ENCODE measurements around the gene GSAP. TPM values are rescaled to one million over a fixed set of nuclear protein-coding genes. Genes with fewer than 3 reads are reported as not detected.
"Not testable (repeated sequence)": the region's sequence is repeated elsewhere in the genome, so short reads cannot be mapped to it uniquely, and the experiment has no call there.

The GSAP gene
- 32.9 TPM for polyA plus RNA-seq

DNA sequence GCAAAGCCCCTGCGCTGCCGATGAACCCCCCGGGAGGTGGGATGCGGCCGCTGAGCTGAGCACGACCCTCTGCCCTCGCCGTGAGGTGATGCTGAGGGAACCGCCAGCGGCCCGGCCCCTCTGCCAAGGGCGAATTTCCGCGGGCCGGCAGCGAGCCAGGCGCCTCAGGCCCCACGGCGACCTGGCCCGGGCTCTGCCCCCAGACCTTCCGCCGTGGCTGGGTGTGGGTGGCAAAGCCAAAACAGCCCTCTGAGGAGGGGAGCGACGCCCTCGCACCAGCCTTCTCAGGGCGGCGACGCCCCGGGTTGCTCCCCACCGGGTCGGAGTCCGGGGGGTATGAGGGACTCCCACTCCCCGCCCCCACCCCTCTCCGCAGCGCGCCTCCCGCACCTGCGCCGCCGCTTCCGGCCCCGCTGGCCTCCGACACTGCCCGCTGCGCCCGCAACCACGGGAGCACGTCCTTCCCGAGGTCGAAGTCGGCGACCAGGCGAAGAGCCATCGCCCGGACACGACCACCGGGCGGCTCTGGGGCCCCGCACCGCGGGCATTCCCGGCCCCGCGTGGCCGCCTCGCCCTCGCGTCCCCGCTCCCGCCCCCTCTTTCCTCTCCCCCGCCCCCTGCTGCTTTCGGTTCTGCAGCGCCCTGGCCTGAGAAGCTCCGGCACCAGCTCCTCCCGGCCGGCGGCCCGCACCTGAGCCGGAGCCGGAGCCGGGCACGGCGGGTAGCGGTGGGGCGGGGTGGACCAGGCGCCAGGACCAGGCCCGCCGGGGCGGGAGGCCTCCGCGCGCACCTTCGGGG is at the start of gene GSAP:
GSAP (minus strand) TSS at position 527 of the 798 bp plus-strand sequence; CDS start at position 499, 28 bp downstream.
- peak within 1 kb of the TSS; percentile 85 to 96 (median 88) for H3K4me3 Mint-ChIP-seq
- no peaks in the 10 kb centered on the region for H3K9me3 Mint-ChIP-seq
- H3K4me1 Mint-ChIP-seq: peaks cover 42 to 61% (median 56%) of the 10 kb centered on the region in 3 donors
- peak within 1 kb of the TSS; percentile 89 to 97 (median 95) for H3K27ac Mint-ChIP-seq
- H3K36me3 Mint-ChIP-seq: no peaks in the 10 kb centered on the region
- no peaks in the 10 kb centered on the region for H3K27me3 Mint-ChIP-seq

DNA sequence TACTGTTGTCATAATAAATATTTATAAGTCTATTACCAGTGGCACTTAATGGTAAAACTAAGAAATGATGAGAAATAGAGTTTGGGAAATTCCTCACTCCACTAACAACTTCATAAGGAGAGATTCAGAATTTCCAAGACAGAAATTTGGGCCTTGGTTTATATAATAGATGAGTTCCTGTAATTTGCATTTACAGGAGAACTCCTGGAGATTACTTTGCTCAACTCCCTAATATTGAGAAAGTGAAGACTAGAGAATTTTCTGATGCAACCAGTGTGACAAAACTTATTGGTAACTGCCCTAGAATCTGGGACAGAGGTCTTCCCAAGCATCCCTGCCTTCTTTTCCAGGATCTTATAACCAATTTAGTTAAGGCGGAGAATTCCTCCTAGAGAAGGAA is 49.1 kb upstream of the GSAP start:
- peaks cover 0 to 2% (median 0%) of the 10 kb centered on the region in 3 donors for H3K9me3 Mint-ChIP-seq
- no peak overlapping the region for H3K4me3 Mint-ChIP-seq
- no peaks in the 10 kb centered on the region for H3K27me3 Mint-ChIP-seq
- peaks cover 17 to 34% (median 23%) of the 10 kb centered on the region in 3 donors for H3K4me1 Mint-ChIP-seq
- no peak overlapping the region for H3K27ac Mint-ChIP-seq
- peaks cover 2% of the 10 kb centered on the region for H3K36me3 Mint-ChIP-seq

GRCh38 chr7:77464589-77464988 is 48.4 kb upstream of the GSAP start:
- no peak overlapping the region for H3K4me3 Mint-ChIP-seq
- peaks cover 0 to 2% (median 0%) of the 10 kb centered on the region in 3 donors for H3K9me3 Mint-ChIP-seq
- H3K36me3 Mint-ChIP-seq: peaks cover 2% of the 10 kb centered on the region
- no peak overlapping the region for H3K27ac Mint-ChIP-seq
- peaks cover 17 to 34% (median 23%) of the 10 kb centered on the region in 3 donors for H3K4me1 Mint-ChIP-seq
- no peaks in the 10 kb centered on the region for H3K27me3 Mint-ChIP-seq

- H3K4me3 Mint-ChIP-seq: peak overlapping the region in 1 of 4 donors; percentile 9
- not testable (repeated sequence) for H3K27me3 Mint-ChIP-seq, H3K27ac Mint-ChIP-seq, H3K36me3 Mint-ChIP-seq, H3K9me3 Mint-ChIP-seq
- H3K4me1 Mint-ChIP-seq: peaks cover 17 to 34% (median 23%) of the 10 kb centered on the region in 3 donors
Observed at GRCh38 chr7:77463632-77464031, 47.5 kb upstream of the GSAP start.

DNA sequence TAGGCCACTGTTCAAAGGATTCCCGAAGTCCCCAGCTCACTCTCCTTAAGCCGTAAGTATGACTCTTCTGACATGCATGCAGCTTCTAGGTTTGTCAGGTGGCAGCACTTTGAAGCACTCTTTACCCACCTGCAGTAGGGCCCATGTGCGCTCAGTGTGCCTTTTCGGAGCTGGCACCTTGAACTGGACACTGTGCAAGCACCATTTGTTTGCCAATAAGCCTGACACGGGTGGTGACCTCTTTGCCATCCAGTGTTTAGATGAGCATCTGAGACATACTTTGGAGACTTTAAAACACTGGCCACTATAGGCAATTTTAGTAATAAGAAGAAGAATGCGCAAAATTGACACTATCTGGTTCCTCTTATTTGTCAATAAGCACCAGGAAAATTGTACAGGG is 45.7 kb upstream of the GSAP start:
- H3K9me3 Mint-ChIP-seq: peaks cover 0 to 2% (median 0%) of the 10 kb centered on the region in 3 donors
- H3K36me3 Mint-ChIP-seq: no peaks in the 10 kb centered on the region
- no peaks in the 10 kb centered on the region for H3K27me3 Mint-ChIP-seq
- peaks cover 17 to 30% (median 20%) of the 10 kb centered on the region in 3 donors for H3K4me1 Mint-ChIP-seq
- H3K4me3 Mint-ChIP-seq: no peak overlapping the region
- no peak overlapping the region for H3K27ac Mint-ChIP-seq

DNA sequence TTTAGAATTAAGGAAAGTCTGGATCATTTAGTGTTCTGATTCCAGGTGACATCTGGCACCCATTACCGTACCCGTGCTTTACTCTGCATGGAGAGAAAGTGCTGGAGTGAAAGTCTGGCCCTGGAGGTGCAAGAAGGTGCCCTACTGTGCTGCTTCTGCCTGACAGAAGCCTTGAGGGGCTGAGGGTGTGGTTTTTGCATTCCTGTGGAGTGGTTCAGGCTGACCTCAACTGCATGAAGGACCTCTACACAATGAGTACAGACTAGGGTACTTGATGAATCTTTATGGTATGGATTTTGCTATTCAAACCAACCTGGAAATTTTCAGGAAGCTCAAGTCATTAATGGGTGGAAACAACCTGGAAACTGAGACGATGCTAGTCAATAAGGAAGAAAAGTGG is 45.1 kb upstream of the GSAP start:
- H3K9me3 Mint-ChIP-seq: peaks cover 0 to 2% (median 0%) of the 10 kb centered on the region in 3 donors
- peaks cover 12 to 24% (median 15%) of the 10 kb centered on the region in 3 donors for H3K4me1 Mint-ChIP-seq
- no peaks in the 10 kb centered on the region for H3K27me3 Mint-ChIP-seq
- H3K36me3 Mint-ChIP-seq: no peaks in the 10 kb centered on the region
- H3K4me3 Mint-ChIP-seq: no peak overlapping the region
- no peak overlapping the region for H3K27ac Mint-ChIP-seq

DNA sequence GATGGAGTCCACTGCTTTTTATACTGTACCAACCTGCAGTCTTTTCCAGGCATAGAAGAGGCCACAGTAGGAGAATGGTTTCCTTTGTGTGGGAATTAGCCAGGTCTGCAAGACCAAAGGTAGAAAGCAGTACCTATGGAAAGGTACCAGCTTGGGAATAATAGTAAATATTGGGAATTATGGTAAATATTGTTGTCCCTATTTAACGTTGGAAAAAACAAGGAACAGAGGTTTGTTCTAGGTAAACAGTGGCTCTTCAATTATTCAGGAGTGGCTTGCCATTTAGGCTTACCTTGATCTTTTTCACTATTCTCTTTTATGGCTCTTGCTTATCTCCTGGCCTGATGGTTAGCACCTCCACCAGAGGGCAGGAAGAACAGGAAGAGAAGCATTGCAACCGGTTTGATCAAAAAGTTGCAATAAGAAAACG is 43.9 kb upstream of the GSAP start:
- Mint-ChIP-seq H3K9me3 (peaks cover 0 to 2% (median 0%) of the 10 kb centered on the region in 3 donors), H3K4me1 (peaks cover 10 to 22% (median 13%) of the 10 kb centered on the region in 3 donors), H3K27me3 (no peaks in the 10 kb centered on the region), H3K4me3 (no peak overlapping the region), H3K36me3 (no peaks in the 10 kb centered on the region), H3K27ac (no peak overlapping the region)

- Mint-ChIP-seq H3K4me1 (peaks cover 4 to 15% (median 8%) of the 10 kb centered on the region in 3 donors), H3K9me3 (peaks cover 0 to 2% (median 0%) of the 10 kb centered on the region in 3 donors), H3K27me3 (no peaks in the 10 kb centered on the region)
Observed at GRCh38 chr7:77459311-77459726, 43.2 kb upstream of the GSAP start.

GRCh38 chr7:77458786-77459185 is 42.6 kb upstream of the GSAP start:
- Mint-ChIP-seq H3K4me3 (no peak overlapping the region), H3K27ac (no peak overlapping the region), H3K4me1 (peaks cover 4 to 10% (median 6%) of the 10 kb centered on the region in 3 donors), H3K27me3 (no peaks in the 10 kb centered on the region), H3K36me3 (no peaks in the 10 kb centered on the region), H3K9me3 (peaks cover 0 to 2% (median 0%) of the 10 kb centered on the region in 3 donors)

More at GRCh38 chr7:77459311-77459726, 43.2 kb upstream of the GSAP start:
- Mint-ChIP-seq H3K27ac (no peak overlapping the region), H3K4me3 (no peak overlapping the region), H3K36me3 (no peaks in the 10 kb centered on the region)

DNA sequence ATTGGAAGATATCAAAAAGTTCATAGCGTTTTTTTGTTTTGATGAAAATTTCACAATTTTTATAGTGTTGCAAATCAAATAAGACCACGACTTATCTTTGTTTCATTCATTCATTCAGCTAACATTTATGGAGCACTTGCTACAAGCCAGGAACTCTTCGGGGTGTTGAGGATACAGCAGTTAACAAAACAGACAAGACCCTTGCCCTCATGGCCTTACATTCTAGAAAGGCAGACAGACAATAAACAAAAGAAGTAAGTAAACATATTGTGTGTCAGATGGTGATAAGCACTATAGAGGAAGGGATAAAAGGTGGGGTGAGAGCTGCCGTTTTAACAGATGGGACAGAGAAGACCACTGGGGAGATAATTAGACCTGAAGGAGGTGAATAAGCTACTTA is 41.6 kb upstream of the GSAP start:
- Mint-ChIP-seq H3K4me3 (no peak overlapping the region), H3K27me3 (no peaks in the 10 kb centered on the region), H3K4me1 (peaks cover 6 to 9% (median 8%) of the 10 kb centered on the region in 3 donors), H3K36me3 (no peaks in the 10 kb centered on the region), H3K27ac (no peak overlapping the region), H3K9me3 (no peaks in the 10 kb centered on the region)

GRCh38 chr7:77456696-77457095 is 40.5 kb upstream of the GSAP start:
- Mint-ChIP-seq H3K36me3 (no peaks in the 10 kb centered on the region), H3K4me3 (no peak overlapping the region), H3K4me1 (peaks cover 9 to 18% (median 12%) of the 10 kb centered on the region in 3 donors), H3K27ac (no peak overlapping the region), H3K27me3 (no peaks in the 10 kb centered on the region), H3K9me3 (no peaks in the 10 kb centered on the region)

DNA sequence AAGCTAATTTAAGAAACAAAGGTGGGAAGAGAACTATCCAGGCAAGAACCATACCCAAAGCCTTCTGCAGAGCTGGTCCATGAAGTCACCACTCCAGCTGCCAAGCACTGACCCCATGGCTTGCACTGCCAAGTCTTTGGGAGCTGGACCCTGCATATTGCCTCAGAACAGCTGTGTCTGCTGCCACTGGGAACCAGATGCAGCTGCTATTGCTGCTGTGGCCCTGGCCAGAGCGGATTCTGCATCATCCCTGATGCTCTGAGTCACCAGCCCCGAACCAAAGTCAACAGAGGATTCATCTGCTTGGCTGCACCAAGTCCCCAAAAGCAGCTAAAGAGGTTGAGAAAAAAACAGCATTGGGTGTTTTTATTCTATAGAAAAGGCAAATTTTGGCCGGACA is 39.2 kb upstream of the GSAP start:
- Mint-ChIP-seq H3K27ac (no peak overlapping the region), H3K4me3 (no peak overlapping the region), H3K4me1 (peaks cover 9 to 17% (median 15%) of the 10 kb centered on the region in 3 donors), H3K27me3 (no peaks in the 10 kb centered on the region), H3K9me3 (no peaks in the 10 kb centered on the region), H3K36me3 (no peaks in the 10 kb centered on the region)

- H3K36me3 Mint-ChIP-seq: no peaks in the 10 kb centered on the region
- no peak overlapping the region for H3K27ac Mint-ChIP-seq
- peaks cover 9 to 17% (median 15%) of the 10 kb centered on the region in 3 donors for H3K4me1 Mint-ChIP-seq
- H3K4me3 Mint-ChIP-seq: no peak overlapping the region
- H3K9me3 Mint-ChIP-seq: no peaks in the 10 kb centered on the region
- H3K27me3 Mint-ChIP-seq: no peaks in the 10 kb centered on the region
Observed at GRCh38 chr7:77454802-77455201, 38.7 kb upstream of the GSAP start.

- Mint-ChIP-seq H3K27ac (peak overlapping the region in 1 of 3 donors; percentile 73), H3K9me3 (no peaks in the 10 kb centered on the region), H3K36me3 (no peaks in the 10 kb centered on the region), H3K27me3 (no peaks in the 10 kb centered on the region), H3K4me3 (peak overlapping the region in 1 of 4 donors; percentile 2), H3K4me1 (peaks cover 9 to 17% (median 15%) of the 10 kb centered on the region in 3 donors)
Observed at GRCh38 chr7:77453531-77453930, 37.4 kb upstream of the GSAP start.

DNA sequence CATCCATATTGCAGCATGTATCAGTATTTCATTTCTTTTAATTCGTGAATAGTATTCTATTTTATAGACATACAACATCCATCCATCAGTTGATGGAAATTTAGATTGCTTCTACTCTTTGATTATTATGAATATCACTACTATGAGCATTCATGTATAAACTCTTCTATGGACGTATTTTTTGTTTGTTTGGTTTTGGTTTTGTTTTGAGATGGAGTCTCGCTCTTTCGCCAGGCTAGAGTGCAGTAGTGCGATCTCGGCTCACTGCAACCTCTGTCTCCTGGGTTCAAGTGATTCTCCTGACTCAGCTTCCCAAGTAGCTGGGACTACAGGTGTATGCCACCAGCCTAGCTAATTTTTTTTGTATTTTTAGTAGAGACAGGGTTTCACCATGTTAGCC is 35.8 kb upstream of the GSAP start:
- H3K4me1 Mint-ChIP-seq: peaks cover 9 to 17% (median 15%) of the 10 kb centered on the region in 3 donors
- H3K9me3 Mint-ChIP-seq, H3K27me3 Mint-ChIP-seq, H3K36me3 Mint-ChIP-seq: not testable (repeated sequence)
- H3K4me3 Mint-ChIP-seq: peak overlapping the region; percentile 34 to 86 (median 82)
- peak overlapping the region in 1 of 3 donors; percentile 90 for H3K27ac Mint-ChIP-seq

Measured in IgD-negative memory B cell (primary cell).